ENCODE measurements around the gene ICAM4. TPM values are rescaled to one million over a fixed set of nuclear protein-coding genes. Genes with fewer than 3 reads are reported as not detected.

The ICAM4 gene
- total and polyA plus RNA-seq, 9 of the 15 experiments (the other 6 are each of a cell fraction or from before 2014, with no cell fraction given) = 14.1 to 86.1 (median 29.6) TPM

DNA sequence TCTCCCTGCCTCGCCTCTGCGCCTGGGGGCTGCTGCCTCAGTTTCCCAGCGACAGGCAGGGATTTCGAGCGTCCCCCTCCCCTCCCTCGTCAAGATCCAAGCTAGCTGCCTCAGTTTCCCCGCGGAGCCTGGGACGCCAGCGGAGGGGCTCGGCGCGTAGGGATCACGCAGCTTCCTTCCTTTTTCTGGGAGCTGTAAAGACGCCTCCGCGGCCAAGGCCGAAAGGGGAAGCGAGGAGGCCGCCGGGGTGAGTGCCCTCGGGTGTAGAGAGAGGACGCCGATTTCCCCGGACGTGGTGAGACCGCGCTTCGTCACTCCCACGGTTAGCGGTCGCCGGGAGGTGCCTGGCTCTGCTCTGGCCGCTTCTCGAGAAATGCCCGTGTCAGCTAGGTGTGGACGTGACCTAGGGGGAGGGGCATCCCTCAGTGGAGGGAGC, 16.6 kb upstream of the ICAM4 start (continued):
- TF ChIP-seq, protein P1, sequence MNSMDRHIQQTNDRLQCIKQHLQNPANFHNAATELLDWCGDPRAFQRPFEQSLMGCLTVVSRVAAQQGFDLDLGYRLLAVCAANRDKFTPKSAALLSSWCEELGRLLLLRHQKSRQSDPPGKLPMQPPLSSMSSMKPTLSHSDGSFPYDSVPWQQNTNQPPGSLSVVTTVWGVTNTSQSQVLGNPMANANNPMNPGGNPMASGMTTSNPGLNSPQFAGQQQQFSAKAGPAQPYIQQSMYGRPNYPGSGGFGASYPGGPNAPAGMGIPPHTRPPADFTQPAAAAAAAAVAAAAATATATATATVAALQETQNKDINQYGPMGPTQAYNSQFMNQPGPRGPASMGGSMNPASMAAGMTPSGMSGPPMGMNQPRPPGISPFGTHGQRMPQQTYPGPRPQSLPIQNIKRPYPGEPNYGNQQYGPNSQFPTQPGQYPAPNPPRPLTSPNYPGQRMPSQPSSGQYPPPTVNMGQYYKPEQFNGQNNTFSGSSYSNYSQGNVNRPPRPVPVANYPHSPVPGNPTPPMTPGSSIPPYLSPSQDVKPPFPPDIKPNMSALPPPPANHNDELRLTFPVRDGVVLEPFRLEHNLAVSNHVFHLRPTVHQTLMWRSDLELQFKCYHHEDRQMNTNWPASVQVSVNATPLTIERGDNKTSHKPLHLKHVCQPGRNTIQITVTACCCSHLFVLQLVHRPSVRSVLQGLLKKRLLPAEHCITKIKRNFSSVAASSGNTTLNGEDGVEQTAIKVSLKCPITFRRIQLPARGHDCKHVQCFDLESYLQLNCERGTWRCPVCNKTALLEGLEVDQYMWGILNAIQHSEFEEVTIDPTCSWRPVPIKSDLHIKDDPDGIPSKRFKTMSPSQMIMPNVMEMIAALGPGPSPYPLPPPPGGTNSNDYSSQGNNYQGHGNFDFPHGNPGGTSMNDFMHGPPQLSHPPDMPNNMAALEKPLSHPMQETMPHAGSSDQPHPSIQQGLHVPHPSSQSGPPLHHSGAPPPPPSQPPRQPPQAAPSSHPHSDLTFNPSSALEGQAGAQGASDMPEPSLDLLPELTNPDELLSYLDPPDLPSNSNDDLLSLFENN (IDR thresholded peaks at IDR 0.05; ENCODE audit: low read depth in 2 of 2, low read length in 2 of 2) = peak in 1 of 2 experiments; percentile 31; a peak in 1 of 4 replicates
- TF ChIP-seq, protein P2, sequence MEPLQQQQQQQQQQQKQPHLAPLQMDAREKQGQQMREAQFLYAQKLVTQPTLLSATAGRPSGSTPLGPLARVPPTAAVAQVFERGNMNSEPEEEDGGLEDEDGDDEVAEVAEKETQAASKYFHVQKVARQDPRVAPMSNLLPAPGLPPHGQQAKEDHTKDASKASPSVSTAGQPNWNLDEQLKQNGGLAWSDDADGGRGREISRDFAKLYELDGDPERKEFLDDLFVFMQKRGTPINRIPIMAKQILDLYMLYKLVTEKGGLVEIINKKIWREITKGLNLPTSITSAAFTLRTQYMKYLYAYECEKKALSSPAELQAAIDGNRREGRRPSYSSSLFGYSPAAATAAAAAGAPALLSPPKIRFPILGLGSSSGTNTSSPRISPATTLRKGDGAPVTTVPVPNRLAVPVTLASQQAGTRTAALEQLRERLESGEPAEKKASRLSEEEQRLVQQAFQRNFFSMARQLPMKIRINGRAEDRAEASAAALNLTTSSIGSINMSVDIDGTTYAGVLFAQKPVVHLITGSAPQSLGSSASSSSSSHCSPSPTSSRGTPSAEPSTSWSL (CRISPR knock-in tag; IDR thresholded peaks at IDR 0.05; ENCODE audit: borderline replicate concordance) = no peak
- TF ChIP-seq TCF3 (CRISPR knock-in tag; IDR thresholded peaks at IDR 0.05) (no peak), ZNF707 (CRISPR knock-in tag; conservative IDR thresholded peaks at IDR 0.05) (no peak), ZEB2 (IDR thresholded peaks at IDR 0.05) (no peak), RHOXF2B (CRISPR knock-in tag; conservative IDR thresholded peaks at IDR 0.05) (no peak), SRF (CRISPR knock-in tag; IDR thresholded peaks at IDR 0.05) (no peak), TAF7 (tag; IDR thresholded peaks at IDR 0.05) (0 out of 2 replicates have a peak, but pooled peaks have one; percentile 25), FOS (IDR thresholded peaks at IDR 0.05; ENCODE audit: extremely low read depth, insufficient read length) (no peak), ZNF695 (CRISPR knock-in tag; IDR thresholded peaks at IDR 0.05) (no peak), MTA2 (IDR thresholded peaks at IDR 0.05; ENCODE audit: low read depth) (no peak), ZFP36 (IDR thresholded peaks at IDR 0.05; ENCODE audit: low read depth, low read length, partially characterized antibody) (no peak), STAT5A (IDR thresholded peaks at IDR 0.05; ENCODE audit: borderline replicate concordance, low read length) (no peak), FOXJ3 (CRISPR knock-in tag; IDR thresholded peaks at IDR 0.05) (no peak), GABPA (tag; conservative IDR thresholded peaks at IDR 0.05; ENCODE audit: low read depth) (no peak), FOXJ2 (tag; IDR thresholded peaks at IDR 0.05) (no peak)
- TF ChIP-seq, protein P3, sequence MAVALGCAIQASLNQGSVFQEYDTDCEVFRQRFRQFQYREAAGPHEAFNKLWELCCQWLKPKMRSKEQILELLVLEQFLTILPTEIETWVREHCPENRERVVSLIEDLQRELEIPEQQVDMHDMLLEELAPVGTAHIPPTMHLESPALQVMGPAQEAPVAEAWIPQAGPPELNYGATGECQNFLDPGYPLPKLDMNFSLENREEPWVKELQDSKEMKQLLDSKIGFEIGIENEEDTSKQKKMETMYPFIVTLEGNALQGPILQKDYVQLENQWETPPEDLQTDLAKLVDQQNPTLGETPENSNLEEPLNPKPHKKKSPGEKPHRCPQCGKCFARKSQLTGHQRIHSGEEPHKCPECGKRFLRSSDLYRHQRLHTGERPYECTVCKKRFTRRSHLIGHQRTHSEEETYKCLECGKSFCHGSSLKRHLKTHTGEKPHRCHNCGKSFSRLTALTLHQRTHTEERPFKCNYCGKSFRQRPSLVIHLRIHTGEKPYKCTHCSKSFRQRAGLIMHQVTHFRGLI (CRISPR knock-in tag; IDR thresholded peaks at IDR 0.05) = 0 out of 2 replicates have a peak, but pooled peaks have one; percentile 20
- TF ChIP-seq, protein P4, sequence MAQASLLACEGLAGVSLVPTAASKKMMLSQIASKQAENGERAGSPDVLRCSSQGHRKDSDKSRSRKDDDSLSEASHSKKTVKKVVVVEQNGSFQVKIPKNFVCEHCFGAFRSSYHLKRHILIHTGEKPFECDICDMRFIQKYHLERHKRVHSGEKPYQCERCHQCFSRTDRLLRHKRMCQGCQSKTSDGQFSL (CRISPR knock-in tag; IDR thresholded peaks at IDR 0.05) = no peak
- TF ChIP-seq, protein P4 (tag; IDR thresholded peaks at IDR 0.05) = no peak
- TF ChIP-seq, protein P5, sequence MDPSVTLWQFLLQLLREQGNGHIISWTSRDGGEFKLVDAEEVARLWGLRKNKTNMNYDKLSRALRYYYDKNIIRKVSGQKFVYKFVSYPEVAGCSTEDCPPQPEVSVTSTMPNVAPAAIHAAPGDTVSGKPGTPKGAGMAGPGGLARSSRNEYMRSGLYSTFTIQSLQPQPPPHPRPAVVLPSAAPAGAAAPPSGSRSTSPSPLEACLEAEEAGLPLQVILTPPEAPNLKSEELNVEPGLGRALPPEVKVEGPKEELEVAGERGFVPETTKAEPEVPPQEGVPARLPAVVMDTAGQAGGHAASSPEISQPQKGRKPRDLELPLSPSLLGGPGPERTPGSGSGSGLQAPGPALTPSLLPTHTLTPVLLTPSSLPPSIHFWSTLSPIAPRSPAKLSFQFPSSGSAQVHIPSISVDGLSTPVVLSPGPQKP (CRISPR knock-in tag; IDR thresholded peaks at IDR 0.05) = no peak
